ENCODE results near the gene NR3C2.

GRCh38 chr4:148364525-148364924 is 77.7 kb downstream of the NR3C2 start:
- no peak for TF ChIP-seq CTCF (conservative IDR thresholded peaks at IDR 0.05; ENCODE audit: low read depth, low read length)
- no peak for TF ChIP-seq EZH2 (IDR thresholded peaks at IDR 0.05; ENCODE audit: low read length, unreplicated experiment)
- TF ChIP-seq EZH2phosphoT487 (IDR thresholded peaks at IDR 0.05; ENCODE audit: borderline replicate concordance, low read length), result no peak
